Measurements from ENCODE around the gene ENO1.

Gene ENO1

DNA sequence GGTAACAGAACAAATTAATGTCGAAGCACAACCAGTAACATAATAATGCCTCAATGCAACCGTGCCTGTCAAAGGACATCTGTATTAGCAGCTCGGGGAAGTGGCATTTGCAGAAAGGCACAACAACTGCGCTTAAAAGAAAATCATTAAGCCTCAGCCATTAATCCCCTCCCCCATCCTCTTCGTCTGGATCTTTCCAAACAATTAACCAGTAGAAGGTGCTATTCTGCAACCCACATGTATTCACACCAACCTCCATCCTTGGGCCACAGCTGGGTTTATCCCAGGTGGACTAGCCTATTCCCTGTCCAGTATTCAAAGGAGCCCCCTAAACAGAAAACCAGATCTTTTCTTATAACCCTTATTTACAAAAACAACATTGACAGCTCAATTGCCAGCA lies 63.6 kb downstream of the ENO1 start:
- TF ChIP-seq, protein P1, sequence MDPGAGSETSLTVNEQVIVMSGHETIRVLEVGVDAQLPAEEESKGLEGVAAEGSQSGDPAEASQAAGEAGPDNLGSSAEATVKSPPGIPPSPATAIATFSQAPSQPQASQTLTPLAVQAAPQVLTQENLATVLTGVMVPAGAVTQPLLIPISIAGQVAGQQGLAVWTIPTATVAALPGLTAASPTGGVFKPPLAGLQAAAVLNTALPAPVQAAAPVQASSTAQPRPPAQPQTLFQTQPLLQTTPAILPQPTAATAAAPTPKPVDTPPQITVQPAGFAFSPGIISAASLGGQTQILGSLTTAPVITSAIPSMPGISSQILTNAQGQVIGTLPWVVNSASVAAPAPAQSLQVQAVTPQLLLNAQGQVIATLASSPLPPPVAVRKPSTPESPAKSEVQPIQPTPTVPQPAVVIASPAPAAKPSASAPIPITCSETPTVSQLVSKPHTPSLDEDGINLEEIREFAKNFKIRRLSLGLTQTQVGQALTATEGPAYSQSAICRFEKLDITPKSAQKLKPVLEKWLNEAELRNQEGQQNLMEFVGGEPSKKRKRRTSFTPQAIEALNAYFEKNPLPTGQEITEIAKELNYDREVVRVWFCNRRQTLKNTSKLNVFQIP (CRISPR knock-in tag; IDR thresholded peaks at IDR 0.05; ENCODE audit: borderline replicate concordance, low read depth), result no peak
- no peak for TF ChIP-seq ZNF70 (CRISPR knock-in tag; IDR thresholded peaks at IDR 0.05)
- TF ChIP-seq, protein P2, sequence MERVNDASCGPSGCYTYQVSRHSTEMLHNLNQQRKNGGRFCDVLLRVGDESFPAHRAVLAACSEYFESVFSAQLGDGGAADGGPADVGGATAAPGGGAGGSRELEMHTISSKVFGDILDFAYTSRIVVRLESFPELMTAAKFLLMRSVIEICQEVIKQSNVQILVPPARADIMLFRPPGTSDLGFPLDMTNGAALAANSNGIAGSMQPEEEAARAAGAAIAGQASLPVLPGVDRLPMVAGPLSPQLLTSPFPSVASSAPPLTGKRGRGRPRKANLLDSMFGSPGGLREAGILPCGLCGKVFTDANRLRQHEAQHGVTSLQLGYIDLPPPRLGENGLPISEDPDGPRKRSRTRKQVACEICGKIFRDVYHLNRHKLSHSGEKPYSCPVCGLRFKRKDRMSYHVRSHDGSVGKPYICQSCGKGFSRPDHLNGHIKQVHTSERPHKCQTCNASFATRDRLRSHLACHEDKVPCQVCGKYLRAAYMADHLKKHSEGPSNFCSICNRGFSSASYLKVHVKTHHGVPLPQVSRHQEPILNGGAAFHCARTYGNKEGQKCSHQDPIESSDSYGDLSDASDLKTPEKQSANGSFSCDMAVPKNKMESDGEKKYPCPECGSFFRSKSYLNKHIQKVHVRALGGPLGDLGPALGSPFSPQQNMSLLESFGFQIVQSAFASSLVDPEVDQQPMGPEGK (CRISPR knock-in tag; IDR thresholded peaks at IDR 0.05; ENCODE audit: borderline replicate concordance), result no peak
- no peak for TF ChIP-seq ZNF8 (CRISPR knock-in tag; IDR thresholded peaks at IDR 0.05)
- no peak for TF ChIP-seq ZFP3 (CRISPR knock-in tag; IDR thresholded peaks at IDR 0.05)
- TF ChIP-seq BACH2 (CRISPR knock-in tag; IDR thresholded peaks at IDR 0.05; ENCODE audit: borderline replicate concordance), result no peak
- no peak for TF ChIP-seq RARB (CRISPR knock-in tag; IDR thresholded peaks at IDR 0.05)
- no peak for TF ChIP-seq ZC3H10 (CRISPR knock-in tag; IDR thresholded peaks at IDR 0.05)
- TF ChIP-seq OSR1 (CRISPR knock-in tag; IDR thresholded peaks at IDR 0.05), result no peak
- TF ChIP-seq ISL1 (CRISPR knock-in tag; IDR thresholded peaks at IDR 0.05), result no peak
- TF ChIP-seq, protein P3, sequence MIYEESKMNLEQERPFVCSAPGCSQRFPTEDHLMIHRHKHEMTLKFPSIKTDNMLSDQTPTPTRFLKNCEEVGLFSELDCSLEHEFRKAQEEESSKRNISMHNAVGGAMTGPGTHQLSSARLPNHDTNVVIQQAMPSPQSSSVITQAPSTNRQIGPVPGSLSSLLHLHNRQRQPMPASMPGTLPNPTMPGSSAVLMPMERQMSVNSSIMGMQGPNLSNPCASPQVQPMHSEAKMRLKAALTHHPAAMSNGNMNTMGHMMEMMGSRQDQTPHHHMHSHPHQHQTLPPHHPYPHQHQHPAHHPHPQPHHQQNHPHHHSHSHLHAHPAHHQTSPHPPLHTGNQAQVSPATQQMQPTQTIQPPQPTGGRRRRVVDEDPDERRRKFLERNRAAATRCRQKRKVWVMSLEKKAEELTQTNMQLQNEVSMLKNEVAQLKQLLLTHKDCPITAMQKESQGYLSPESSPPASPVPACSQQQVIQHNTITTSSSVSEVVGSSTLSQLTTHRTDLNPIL (CRISPR knock-in tag; IDR thresholded peaks at IDR 0.05; ENCODE audit: low read depth), result no peak
- no peak for TF ChIP-seq ARNTL (CRISPR knock-in tag; IDR thresholded peaks at IDR 0.05; ENCODE audit: borderline replicate concordance, low read depth)
- TF ChIP-seq TCF4 (CRISPR knock-in tag; IDR thresholded peaks at IDR 0.05; ENCODE audit: borderline replicate concordance), result no peak
- no peak for TF ChIP-seq CSDC2 (CRISPR knock-in tag; IDR thresholded peaks at IDR 0.05)
- TF ChIP-seq TOX (CRISPR knock-in tag; IDR thresholded peaks at IDR 0.05; ENCODE audit: borderline replicate concordance), result no peak
- TF ChIP-seq GLIS3 (CRISPR knock-in tag; IDR thresholded peaks at IDR 0.05), result no peak
- TF ChIP-seq ZFP30 (CRISPR knock-in tag; IDR thresholded peaks at IDR 0.05), result no peak
- TF ChIP-seq ZNF565 (CRISPR knock-in tag; conservative IDR thresholded peaks at IDR 0.05; ENCODE audit: low read depth), result no peak
- TF ChIP-seq, protein P4, sequence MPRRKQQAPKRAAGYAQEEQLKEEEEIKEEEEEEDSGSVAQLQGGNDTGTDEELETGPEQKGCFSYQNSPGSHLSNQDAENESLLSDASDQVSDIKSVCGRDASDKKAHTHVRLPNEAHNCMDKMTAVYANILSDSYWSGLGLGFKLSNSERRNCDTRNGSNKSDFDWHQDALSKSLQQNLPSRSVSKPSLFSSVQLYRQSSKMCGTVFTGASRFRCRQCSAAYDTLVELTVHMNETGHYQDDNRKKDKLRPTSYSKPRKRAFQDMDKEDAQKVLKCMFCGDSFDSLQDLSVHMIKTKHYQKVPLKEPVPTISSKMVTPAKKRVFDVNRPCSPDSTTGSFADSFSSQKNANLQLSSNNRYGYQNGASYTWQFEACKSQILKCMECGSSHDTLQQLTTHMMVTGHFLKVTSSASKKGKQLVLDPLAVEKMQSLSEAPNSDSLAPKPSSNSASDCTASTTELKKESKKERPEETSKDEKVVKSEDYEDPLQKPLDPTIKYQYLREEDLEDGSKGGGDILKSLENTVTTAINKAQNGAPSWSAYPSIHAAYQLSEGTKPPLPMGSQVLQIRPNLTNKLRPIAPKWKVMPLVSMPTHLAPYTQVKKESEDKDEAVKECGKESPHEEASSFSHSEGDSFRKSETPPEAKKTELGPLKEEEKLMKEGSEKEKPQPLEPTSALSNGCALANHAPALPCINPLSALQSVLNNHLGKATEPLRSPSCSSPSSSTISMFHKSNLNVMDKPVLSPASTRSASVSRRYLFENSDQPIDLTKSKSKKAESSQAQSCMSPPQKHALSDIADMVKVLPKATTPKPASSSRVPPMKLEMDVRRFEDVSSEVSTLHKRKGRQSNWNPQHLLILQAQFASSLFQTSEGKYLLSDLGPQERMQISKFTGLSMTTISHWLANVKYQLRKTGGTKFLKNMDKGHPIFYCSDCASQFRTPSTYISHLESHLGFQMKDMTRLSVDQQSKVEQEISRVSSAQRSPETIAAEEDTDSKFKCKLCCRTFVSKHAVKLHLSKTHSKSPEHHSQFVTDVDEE (CRISPR knock-in tag; IDR thresholded peaks at IDR 0.05), result no peak
- ATAC-seq, result no peak

DNA sequence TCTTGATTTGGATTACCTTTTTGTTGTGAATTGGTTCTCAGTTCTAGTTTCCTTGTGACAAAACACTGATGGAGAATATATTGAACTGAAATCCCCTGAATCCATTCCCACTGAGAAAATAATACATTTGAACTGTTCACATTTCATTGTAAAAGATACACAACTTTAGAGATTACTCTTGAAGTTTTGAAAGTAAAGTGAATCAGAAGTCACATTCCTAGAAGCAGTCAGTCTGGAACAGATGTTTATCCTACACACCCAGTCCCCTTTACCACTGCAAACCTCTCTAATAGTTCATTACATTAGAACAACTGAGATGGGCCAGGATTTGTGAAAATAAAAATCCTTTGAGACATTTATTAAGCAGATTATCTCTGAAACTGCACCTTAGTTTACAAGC lies 64.5 kb downstream of the ENO1 start:
- TF ChIP-seq, protein P5, sequence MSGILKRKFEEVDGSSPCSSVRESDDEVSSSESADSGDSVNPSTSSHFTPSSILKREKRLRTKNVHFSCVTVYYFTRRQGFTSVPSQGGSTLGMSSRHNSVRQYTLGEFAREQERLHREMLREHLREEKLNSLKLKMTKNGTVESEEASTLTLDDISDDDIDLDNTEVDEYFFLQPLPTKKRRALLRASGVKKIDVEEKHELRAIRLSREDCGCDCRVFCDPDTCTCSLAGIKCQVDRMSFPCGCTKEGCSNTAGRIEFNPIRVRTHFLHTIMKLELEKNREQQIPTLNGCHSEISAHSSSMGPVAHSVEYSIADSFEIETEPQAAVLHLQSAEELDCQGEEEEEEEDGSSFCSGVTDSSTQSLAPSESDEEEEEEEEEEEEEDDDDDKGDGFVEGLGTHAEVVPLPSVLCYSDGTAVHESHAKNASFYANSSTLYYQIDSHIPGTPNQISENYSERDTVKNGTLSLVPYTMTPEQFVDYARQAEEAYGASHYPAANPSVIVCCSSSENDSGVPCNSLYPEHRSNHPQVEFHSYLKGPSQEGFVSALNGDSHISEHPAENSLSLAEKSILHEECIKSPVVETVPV (CRISPR knock-in tag; IDR thresholded peaks at IDR 0.05), result no peak
- TF ChIP-seq, protein P2 (CRISPR knock-in tag; IDR thresholded peaks at IDR 0.05; ENCODE audit: borderline replicate concordance), result no peak
- no peak for TF ChIP-seq TOX (CRISPR knock-in tag; IDR thresholded peaks at IDR 0.05; ENCODE audit: borderline replicate concordance)
- TF ChIP-seq, protein P3 (CRISPR knock-in tag; IDR thresholded peaks at IDR 0.05; ENCODE audit: low read depth), result no peak
- TF ChIP-seq, protein P4 (CRISPR knock-in tag; IDR thresholded peaks at IDR 0.05), result no peak
- TF ChIP-seq ZNF70 (CRISPR knock-in tag; IDR thresholded peaks at IDR 0.05), result no peak
- no peak for ATAC-seq

Data from SK-N-SH treated with all-trans-retinoic acid at 6 μM for 48 hours (cell line).